Activated CD8-positive, alpha-beta memory T cell treated with anti-CD3 and anti-CD28 coated beads, Interleukin-2, amount 10 ng/mL, durations not matched to agents 7 days and 5 days (primary cell): ENCODE results near the gene MST1R. TPM values are rescaled to one million over a fixed set of nuclear protein-coding genes. Genes with fewer than 3 reads are reported as not detected.

Source experiments
- ATAC-seq: fragments of 150-1000 bp; cut with Tn5 transposase; one replicate; pipeline ENCODE4 v1.10.0; 2021; ENCODE audit warnings: moderate library complexity
- CTCF ChIA-PET: fragments of 350-600 bp; sonication (Branson Sonifier 250); formaldehyde crosslinking; loops from one replicate; lab custom pipeline; 2021; ENCODE audit warnings: antibody characterized with exemption; lab: Charles Lee
- DNase-seq: peaks from one replicate; pipeline ENCODE4 v3.0.0-alpha.2; 2020
- H3K27ac Mint-ChIP-seq: one replicate; pipeline ENCODE4 v1.8.0; 2021; ENCODE audit warnings: mild to moderate bottlenecking, mixed read lengths
- H3K27me3 Mint-ChIP-seq: one replicate; pipeline ENCODE4 v1.8.0; 2021; ENCODE audit warnings: mixed read lengths
- H3K36me3 Mint-ChIP-seq: one replicate; pipeline ENCODE4 v1.8.0; 2021; ENCODE audit warnings: mild to moderate bottlenecking, mixed read lengths
- H3K4me1 Mint-ChIP-seq: one replicate; pipeline ENCODE4 v1.8.0; 2021; ENCODE audit warnings: mixed read lengths
- H3K4me3 Mint-ChIP-seq: one replicate; pipeline ENCODE4 v1.8.0; 2021; ENCODE audit warnings: mild to moderate bottlenecking, moderate library complexity, mixed read lengths
- H3K9me3 Mint-ChIP-seq: one replicate; pipeline ENCODE4 v1.8.0; 2022; ENCODE audit warnings: low read depth, mixed read lengths
- total RNA-seq, 2 experiments: library from RNA; stranded (reverse); gene quantifications; one replicate each; pipeline ENCODE4 v1.2.3, GENCODE V29; 2021

Gene MST1R
- total RNA-seq, 2 experiments from 2014 or later: 1.2 to 2.5 TPM

GRCh38 chr3:49839193-49839809, 64.4 kb downstream of the MST1R start:
- no peaks in the 10 kb centered on the region for H3K9me3 Mint-ChIP-seq
- H3K36me3 Mint-ChIP-seq: peaks cover 13% of the 10 kb centered on the region
- no peak overlapping the region for H3K4me3 Mint-ChIP-seq
- CTCF ChIA-PET: interaction anchor here (0.7 to 12.1 kb wide), 41 partner anchors 10 to 314 kb away, joined by 3 to 261 read pairs (median 4); partner anchors contain the start of genes AMIGO3, CDHR4, INKA1 and IP6K1
- no peak overlapping the region for H3K27ac Mint-ChIP-seq
- ATAC-seq (peak; percentile 91), DNase-seq (peak; percentile 87)
- H3K27me3 Mint-ChIP-seq: no peaks in the 10 kb centered on the region
- peaks cover 1% of the 10 kb centered on the region for H3K4me1 Mint-ChIP-seq

Other genes starting within 250 kb of the MST1R start
- gene APEH, start 229.5 kb downstream of the MST1R start, total RNA-seq: 100 to 1,000 TPM; 150 to 172 TPM
- gene MST1, start 214.4 kb downstream of the MST1R start, total RNA-seq: 1 to 10 TPM; 7.3 to 9.3 TPM
- 10 to 100 TPM; 50.0 to 58.9 TPM for gene RNF123, start 214.3 kb downstream of the MST1R start, total RNA-seq
- 1 to 10 TPM in 1 of 2 experiments, under 1 TPM in 1; 0.19 to 1.2 TPM for gene AMIGO3, start 184.2 kb downstream of the MST1R start, total RNA-seq
- gene GMPPB, start 179.9 kb downstream of the MST1R start, total RNA-seq: 10 to 100 TPM; 46.6 to 47.9 TPM
- 10 to 100 TPM; 38.3 to 41.0 TPM for gene IP6K1, start 117.3 kb downstream of the MST1R start, total RNA-seq
- gene CDHR4, start 104.0 kb downstream of the MST1R start, total RNA-seq: under 1 TPM in 1 of 2 experiments, not detected in 1; 0.16 TPM
- under 1 TPM; 0.73 to 0.85 TPM for gene INKA1, start 100.6 kb downstream of the MST1R start, total RNA-seq
- 100 to 1,000 TPM; 149 to 212 TPM for gene UBA7, start 89.9 kb downstream of the MST1R start, total RNA-seq
- gene TRAIP, start 47.3 kb downstream of the MST1R start, total RNA-seq: 10 to 100 TPM; 27.3 to 32.0 TPM
- gene CAMKV, start 34.0 kb downstream of the MST1R start, total RNA-seq: not detected
- gene MON1A, start 25.9 kb upstream of the MST1R start, total RNA-seq: 10 to 100 TPM; 13.0 to 15.8 TPM
- gene RBM6, start 36.3 kb upstream of the MST1R start, total RNA-seq: 100 to 1,000 TPM; 108 to 142 TPM
- gene RBM5, start 185.0 kb upstream of the MST1R start, total RNA-seq: 100 to 1,000 TPM; 176 to 202 TPM